Esophagus muscularis mucosa (tissue), 4 donors: Measurements from ENCODE around the gene NINJ1. TPM values are rescaled to one million over a fixed set of nuclear protein-coding genes. Genes with fewer than 3 reads are reported as not detected.

Experiments
- DNase-seq: peaks from one replicate; pipeline ENCODE4 v3.0.0-alpha.2; 2017; ENCODE audit errors: extremely low spot score
- H3K27ac ChIP-seq, 4 donors: fragments of 200-600 bp; sonication (generic); replicated peaks in 1 of 4; 1 replicate in 3 of 4; 2 replicates in 1 of 4; pipeline ENCODE4 v1.5.1; 2016 to 2019; ENCODE audit warnings: mild to moderate bottlenecking in 1 of 4
- H3K27me3 ChIP-seq, 4 donors: fragments of 200-600 bp; sonication (generic); one replicate each; pipeline versions ENCODE4 v1.5.1 to v1.6.0; 2016 to 2019
- H3K36me3 ChIP-seq, 4 donors: fragments of 200-600 bp; sonication (generic); one replicate each; pipeline ENCODE4 v1.5.1; 2016 to 2019
- H3K4me1 ChIP-seq, 4 donors: fragments of 200-600 bp; sonication (generic); one replicate each; pipeline ENCODE4 v1.5.1; 2016 to 2019
- H3K4me3 ChIP-seq, 4 donors: fragments of 200-600 bp; sonication (generic); 1 replicate in 2 of 4; 2 replicates in 2 of 4; pipeline ENCODE4 v1.5.1; 2016 to 2019; ENCODE audit warnings: mild to moderate bottlenecking in 4 of 4, moderate library complexity in 1 of 4
- H3K9me3 ChIP-seq, 4 donors: fragments of 200-600 bp; sonication (generic); 1 replicate in 3 of 4; 2 replicates in 1 of 4; pipeline ENCODE4 v1.5.1; 2016 to 2019
- EP300 ChIP-seq: sonication (generic); formaldehyde crosslinking; IDR thresholded peaks from one replicate; pipeline ENCODE4 v1.6.1; 2017; ENCODE audit warnings: antibody characterized with exemption
- POLR2A ChIP-seq: fragments of 450-650 bp; IDR thresholded peaks from one replicate; pipeline ENCODE4 v1.6.1; 2017; ENCODE audit warnings: antibody characterized with exemption, moderate library complexity, mild to moderate bottlenecking, low read depth
- POLR2AphosphoS5 ChIP-seq, 2 donors: sonication (generic); formaldehyde crosslinking; IDR thresholded peaks; one replicate each; pipeline ENCODE4 v1.6.1; 2017; ENCODE audit warnings: antibody characterized with exemption in 2 of 2
- WGBS: methylation state at CpG from one replicate; pipeline ENCODE4 v1.1.5; 2018; 5-methylcytosine and 5-hydroxymethylcytosine counted together
- intact Hi-C: fragments of 100-400 bp; cut with DNase I; formaldehyde crosslinking; loops from one replicate; pipeline ENCODE4 v1.15.1; 2023
- total RNA-seq, 4 donors: library from RNA; depleted of rRNA; stranded (reverse); fragments of >200 nt; gene quantifications; one replicate each; pipeline versions ENCODE4 v1.1.0 to v1.2.1, GENCODE V29; 2016
- TF ChIP-seq, protein P1 (sequence below), 3 experiments: fragments of 200-600 bp in 2 of 3; fragments of 450-650 bp in 1 of 3; sonication (generic) in 2 of 3; IDR thresholded peaks; one replicate each; pipeline ENCODE4 v1.5.1; 2017 to 2019; ENCODE audit warnings: antibody characterized with exemption in 3 of 3, mild to moderate bottlenecking in 2 of 3, moderate library complexity in 1 of 3

Gene NINJ1
- total RNA-seq, 4 donors from 2014 or later: 69.3 to 90.6 (median 72.7) TPM

DNA sequence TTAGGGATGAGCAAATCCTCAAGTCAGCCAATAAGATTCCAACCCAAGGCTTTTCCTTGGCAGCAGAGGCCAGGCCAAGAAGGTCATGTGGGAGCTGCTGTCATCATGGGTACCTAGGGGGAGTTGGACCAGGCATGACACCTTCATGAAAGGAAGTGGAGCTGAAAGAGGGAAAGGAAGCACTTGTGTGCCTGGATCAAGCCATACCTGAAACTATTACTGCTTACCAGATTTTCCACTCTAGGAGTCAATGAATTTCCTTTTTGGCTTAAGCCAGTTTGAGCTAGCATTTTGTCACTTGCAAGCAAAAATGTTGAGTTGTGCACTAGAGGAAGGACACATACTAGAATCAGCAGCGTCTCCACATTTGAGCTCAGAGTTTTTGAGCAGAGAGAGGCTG is 35.4 kb upstream of the NINJ1 start:
- TF ChIP-seq EP300 (no peak), POLR2AphosphoS5 (IDR thresholded peaks at IDR 0.05) (no peak), POLR2A (no peak)
- TF ChIP-seq, protein P1, sequence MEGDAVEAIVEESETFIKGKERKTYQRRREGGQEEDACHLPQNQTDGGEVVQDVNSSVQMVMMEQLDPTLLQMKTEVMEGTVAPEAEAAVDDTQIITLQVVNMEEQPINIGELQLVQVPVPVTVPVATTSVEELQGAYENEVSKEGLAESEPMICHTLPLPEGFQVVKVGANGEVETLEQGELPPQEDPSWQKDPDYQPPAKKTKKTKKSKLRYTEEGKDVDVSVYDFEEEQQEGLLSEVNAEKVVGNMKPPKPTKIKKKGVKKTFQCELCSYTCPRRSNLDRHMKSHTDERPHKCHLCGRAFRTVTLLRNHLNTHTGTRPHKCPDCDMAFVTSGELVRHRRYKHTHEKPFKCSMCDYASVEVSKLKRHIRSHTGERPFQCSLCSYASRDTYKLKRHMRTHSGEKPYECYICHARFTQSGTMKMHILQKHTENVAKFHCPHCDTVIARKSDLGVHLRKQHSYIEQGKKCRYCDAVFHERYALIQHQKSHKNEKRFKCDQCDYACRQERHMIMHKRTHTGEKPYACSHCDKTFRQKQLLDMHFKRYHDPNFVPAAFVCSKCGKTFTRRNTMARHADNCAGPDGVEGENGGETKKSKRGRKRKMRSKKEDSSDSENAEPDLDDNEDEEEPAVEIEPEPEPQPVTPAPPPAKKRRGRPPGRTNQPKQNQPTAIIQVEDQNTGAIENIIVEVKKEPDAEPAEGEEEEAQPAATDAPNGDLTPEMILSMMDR (IDR thresholded peaks at IDR 0.05): no peak
- Histone ChIP-seq H3K36me3 (no peaks in the 10 kb centered on the region), H3K27ac (no peak overlapping the region), H3K4me1 (peaks cover 0 to 3% (median 0%) of the 10 kb centered on the region in 4 donors), H3K27me3 (no peaks in the 10 kb centered on the region), H3K9me3 (no peaks in the 10 kb centered on the region), H3K4me3 (no peak overlapping the region)
- DNase-seq: no peak
- 100% methylated on average over 1 of the region's 1 CpG for WGBS
- intact Hi-C loops: loop anchor here (10.0 kb wide), 1 partner anchor 405 kb away; the partner anchor contains the start of gene PHF2

DNA sequence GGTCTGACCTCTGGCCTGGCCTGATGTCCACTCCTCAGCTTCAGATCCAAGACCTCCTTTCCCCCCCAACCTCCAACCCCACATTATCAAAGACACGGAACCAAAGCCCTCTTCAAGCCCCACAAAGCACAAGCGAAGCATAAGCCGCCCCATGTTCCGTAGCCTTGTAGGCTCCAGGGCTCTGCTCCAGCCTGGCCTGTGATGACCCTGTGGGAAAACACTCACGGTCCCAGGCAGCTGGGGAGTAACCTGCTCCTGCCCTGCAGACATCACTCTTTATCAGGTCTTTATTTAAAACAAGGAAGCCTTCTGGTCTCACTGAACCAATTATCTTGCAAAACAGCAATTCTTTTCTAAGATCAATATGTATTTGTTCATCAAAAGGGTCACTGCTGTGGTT is 34.5 kb upstream of the NINJ1 start:
- WGBS: 98% methylated on average over 5 of the region's 5 CpGs

DNA sequence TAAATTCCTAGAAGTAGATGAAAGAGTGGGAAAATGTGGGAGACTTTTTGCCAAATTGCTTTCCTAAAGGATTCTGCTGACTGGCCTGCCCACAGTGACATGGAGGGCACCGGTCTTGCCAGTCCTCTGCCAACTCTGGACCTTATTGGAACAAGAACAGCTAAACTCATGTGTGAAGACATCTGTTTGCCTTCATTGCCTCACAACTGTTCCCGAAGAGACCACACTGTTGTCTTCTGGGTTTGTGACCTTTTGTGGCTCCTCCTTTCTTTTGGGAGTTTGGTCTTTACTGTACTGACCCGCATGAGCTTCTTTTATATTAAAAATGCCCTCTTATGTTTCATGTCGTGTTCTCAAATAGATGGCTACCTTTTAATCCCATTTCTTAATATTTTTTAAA is 33.8 kb upstream of the NINJ1 start:
- Histone ChIP-seq H3K4me3 (no peak overlapping the region), H3K27me3 (no peaks in the 10 kb centered on the region), H3K36me3 (no peaks in the 10 kb centered on the region), H3K27ac (no peak overlapping the region), H3K4me1 (no peaks in the 10 kb centered on the region), H3K9me3 (no peaks in the 10 kb centered on the region)
- WGBS: 84% methylated on average over 4 of the region's 4 CpGs
- no peak for DNase-seq
- TF ChIP-seq POLR2AphosphoS5 (IDR thresholded peaks at IDR 0.05) (no peak), EP300 (no peak), POLR2A (no peak)
- intact Hi-C loops: loop anchor here (10.0 kb wide), 1 partner anchor 407 kb away; the partner anchor contains the start of gene PHF2

More for the DNA sequence above, 34.5 kb upstream of the NINJ1 start:
- TF ChIP-seq POLR2AphosphoS5 (IDR thresholded peaks at IDR 0.05): no peak
- TF ChIP-seq POLR2A: no peak
- TF ChIP-seq EP300: no peak
- TF ChIP-seq, protein P1 (IDR thresholded peaks at IDR 0.05): no peak
- H3K27me3 ChIP-seq: no peaks in the 10 kb centered on the region
- no peak overlapping the region for H3K27ac ChIP-seq
- H3K9me3 ChIP-seq: no peaks in the 10 kb centered on the region
- H3K4me3 ChIP-seq: no peak overlapping the region
- H3K36me3 ChIP-seq: no peaks in the 10 kb centered on the region
- intact Hi-C loops: loop anchor here (10.0 kb wide), 1 partner anchor 406 kb away; the partner anchor contains the start of gene PHF2
- no peak for DNase-seq
- peaks cover 0 to 2% (median 0%) of the 10 kb centered on the region in 4 donors for H3K4me1 ChIP-seq

DNA sequence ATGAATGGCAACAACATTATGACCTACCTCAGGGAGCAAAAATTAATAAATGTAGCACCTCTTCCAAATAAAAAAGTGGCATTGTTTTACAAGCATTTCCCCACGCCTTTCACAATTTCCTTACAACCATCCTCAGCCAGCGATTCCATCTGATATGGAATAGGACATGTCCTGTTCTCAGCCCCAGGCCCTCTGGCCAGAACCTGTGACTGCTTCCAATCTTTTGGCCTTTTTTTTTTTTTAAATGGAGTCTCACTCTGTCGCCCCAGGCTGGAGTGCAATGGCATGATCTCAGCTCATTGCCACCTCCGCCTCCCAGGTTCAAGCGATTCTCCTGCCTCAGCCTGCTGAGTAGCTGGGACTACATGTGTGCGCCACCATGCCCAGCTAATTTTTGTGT is 33.1 kb upstream of the NINJ1 start:
- TF ChIP-seq POLR2A (no peak), POLR2AphosphoS5 (IDR thresholded peaks at IDR 0.05) (no peak), EP300 (no peak)
- TF ChIP-seq, protein P1 (IDR thresholded peaks at IDR 0.05): no peak
- Histone ChIP-seq H3K27ac (no peak overlapping the region), H3K4me3 (no peak overlapping the region), H3K9me3 (no peaks in the 10 kb centered on the region), H3K4me1 (peaks cover 2 to 5% (median 4%) of the 10 kb centered on the region in 4 donors), H3K27me3 (no peaks in the 10 kb centered on the region), H3K36me3 (no peaks in the 10 kb centered on the region)
- DNase-seq: no peak
- intact Hi-C loops: loop anchor here (10.0 kb wide), 1 partner anchor 408 kb away; the partner anchor contains the start of gene PHF2
- 91% methylated on average over 6 of the region's 6 CpGs for WGBS

DNA sequence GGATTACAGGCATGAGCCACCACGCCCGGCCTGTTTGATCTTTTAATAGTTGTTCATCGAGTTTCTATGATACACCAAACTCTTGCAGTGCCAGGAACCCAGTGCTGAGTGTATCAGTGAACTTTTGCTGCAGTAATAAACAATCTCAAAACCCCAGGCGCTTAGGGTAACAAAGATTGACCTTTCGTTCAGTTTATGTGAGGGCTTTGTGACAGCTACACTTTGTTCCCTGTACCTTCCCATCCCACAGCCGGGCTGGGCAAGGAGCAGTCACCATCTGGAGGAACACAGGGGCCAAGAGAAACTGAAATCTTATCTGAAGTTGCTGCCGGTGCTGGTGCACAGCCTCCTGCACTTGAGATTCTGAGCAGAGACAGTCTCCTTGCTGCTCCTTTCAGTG is 32.6 kb upstream of the NINJ1 start:
- no peak for DNase-seq
- H3K4me3 ChIP-seq: no peak overlapping the region
- WGBS: 85% methylated on average over 7 of the region's 7 CpGs
- no peaks in the 10 kb centered on the region for H3K27me3 ChIP-seq
- H3K9me3 ChIP-seq: no peaks in the 10 kb centered on the region
- TF ChIP-seq EP300: no peak
- no peak for TF ChIP-seq POLR2A
- no peak for TF ChIP-seq POLR2AphosphoS5 (IDR thresholded peaks at IDR 0.05)
- TF ChIP-seq, protein P1 (IDR thresholded peaks at IDR 0.05): no peak
- no peaks in the 10 kb centered on the region for H3K36me3 ChIP-seq
- peaks cover 5 to 10% (median 9%) of the 10 kb centered on the region in 4 donors for H3K4me1 ChIP-seq
- intact Hi-C loops: loop anchor here (10.0 kb wide), 1 partner anchor 408 kb away; the partner anchor contains the start of gene PHF2
- no peak overlapping the region for H3K27ac ChIP-seq
